ENCODE results near the gene RAB18.
"Not testable (repeated sequence)": the region's sequence is repeated elsewhere in the genome, so short reads cannot be mapped to it uniquely, and the experiment has no call there.

Gene RAB18

DNA sequence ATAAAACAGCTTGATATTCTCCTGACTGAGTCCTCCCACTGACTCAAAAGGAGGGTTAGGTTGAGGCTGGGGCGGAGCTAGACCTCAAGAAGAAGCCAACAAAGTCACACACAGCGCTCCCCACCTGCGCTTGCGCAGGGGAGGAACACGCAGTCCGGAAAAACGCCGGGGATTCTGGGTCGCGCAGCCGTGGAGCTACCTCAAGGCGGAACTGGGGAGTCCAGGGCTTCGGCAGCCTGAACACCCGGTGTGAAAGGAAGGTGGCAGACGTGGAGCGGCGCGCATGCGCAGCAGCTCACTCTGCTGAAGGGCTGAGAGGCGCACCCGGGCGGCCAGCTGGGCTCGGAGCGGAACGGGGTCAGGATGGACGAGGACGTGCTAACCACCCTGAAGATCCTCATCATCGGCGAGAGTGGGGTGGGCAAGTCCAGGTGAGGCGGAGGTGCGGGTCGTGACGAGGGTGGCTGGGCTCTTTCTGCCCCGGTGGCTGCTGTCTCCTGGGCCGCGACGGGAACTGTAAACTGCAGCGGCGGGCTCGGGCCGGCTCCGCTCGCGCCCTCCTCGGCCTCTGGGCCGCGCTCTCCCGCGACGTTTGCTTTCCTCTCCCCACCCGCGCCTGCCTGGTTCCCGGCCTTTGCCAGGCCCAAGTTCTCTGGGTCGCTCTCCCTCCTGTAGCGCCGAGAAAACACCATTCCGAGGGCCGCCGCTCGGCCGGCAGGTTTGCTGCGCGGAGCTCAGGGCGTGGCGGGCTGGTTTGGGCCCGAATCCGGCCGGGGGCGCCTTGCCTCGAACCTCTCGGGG, at the start of gene RAB18:
Gene RAB18, plus strand, starts transcription at position 298 of the 801 bp plus-strand sequence. Its CDS starts 66 bp downstream, at position 364.
- DNase-seq = peak; percentile 99

DNA sequence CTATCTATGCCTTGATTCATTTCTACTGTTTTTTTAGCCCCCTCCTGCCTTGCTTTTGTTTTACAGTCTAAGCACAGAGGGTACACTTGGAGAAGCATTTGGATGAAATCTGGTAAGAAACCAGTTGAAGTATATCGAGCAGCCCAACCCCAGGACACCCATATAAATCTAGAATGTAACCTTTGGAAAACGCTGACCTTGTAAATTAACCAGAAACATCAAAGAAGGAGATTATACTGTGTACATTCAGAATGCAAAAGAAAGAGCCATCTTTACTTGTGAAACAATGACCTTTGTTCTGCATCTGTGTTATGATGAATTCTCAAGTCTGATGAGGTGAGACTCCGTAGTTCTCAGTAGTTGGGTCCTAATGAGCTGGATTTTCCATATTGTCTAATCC, 49.3 kb upstream of the RAB18 start:
- no peak for DNase-seq

DNA sequence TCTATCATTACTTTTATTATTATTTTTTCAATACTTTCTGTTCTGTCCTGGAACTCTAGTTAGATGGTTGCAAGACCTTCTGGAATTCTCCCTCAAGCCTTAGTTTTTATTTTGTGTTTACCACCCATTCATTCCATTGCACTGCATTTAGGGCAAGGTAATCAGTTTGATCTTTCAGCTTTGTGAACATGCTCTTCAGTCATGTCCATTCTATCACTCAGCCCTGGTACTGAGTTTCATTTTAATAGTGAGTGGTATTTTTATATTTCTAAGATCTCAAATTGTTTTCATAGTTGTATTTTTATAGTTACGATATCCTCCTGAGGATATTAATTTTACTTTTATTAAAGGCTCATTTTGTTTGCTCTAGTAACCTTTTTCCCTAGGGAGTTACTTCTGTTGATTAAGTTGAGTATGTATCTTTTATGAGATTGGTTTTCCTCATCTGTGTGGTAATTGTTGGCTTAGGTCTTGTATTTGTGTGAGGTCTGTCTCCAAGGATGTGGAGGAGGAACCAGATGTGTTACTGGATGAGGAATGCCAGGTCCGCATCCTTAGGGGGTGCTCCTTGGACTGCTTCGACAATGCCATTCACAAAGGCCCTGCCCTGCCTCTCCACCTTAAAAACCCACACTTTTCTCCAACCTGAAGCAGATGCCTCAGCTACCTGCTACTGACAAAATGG, 46.7 kb upstream of the RAB18 start:
- no peak for DNase-seq

DNA sequence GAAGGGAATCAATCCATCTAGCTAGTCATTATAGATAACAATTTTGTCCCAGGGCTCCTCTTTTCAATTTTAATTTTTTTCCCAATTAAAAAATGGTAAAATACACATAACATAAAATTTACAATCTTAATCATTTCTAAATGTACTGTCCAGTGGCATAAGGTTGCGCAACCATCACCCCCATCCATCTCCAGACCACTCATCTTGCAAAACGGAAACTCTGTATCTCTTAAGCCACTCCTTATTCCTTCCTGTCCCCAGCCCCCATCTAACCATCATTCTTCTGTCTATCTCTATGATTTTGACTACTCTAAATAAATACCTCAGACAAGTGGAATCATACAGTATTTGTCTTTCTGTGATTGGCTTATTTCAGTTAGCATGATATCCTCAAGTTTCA, 46.1 kb upstream of the RAB18 start:
- DNase-seq = no peak

DNA sequence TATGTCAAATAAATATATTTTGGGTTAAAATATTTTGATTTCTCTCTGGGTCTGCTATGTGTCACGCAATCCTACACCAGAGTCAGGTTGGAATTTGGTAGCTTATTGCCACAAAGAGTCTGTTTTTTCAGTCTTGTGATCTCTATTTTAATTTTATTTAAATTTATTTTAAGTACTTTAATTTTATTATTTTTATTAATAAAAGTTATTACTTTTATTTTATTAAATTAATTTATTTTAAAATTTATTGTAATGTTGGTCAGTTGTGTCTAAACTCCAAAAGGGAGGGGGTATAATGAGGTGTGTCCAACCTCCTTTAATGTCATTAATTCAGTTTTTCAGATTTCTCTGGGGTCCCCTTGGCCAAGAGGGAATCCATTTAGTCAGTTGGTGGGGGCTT, 42.8 kb upstream of the RAB18 start:
- no peak for DNase-seq

DNA sequence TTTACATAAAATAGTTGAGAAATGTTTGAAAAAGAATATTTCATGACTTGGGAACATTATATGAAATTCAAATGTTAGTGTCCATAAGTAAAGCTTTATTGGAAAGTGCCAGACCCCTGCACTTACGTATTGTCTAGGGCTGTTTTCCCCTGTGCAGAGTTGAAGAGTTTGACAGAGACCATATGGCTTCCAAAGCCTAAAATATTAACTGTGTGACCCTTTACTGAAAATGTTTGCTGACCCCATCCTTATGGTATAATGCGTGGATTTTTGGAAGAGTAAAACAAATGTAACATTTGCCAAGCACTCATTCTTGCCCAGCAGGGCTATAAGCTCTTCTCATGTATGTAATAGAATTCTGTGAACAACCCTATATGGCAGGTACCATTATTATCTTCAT, 40.1 kb upstream of the RAB18 start:
- DNase-seq = no peak

DNA sequence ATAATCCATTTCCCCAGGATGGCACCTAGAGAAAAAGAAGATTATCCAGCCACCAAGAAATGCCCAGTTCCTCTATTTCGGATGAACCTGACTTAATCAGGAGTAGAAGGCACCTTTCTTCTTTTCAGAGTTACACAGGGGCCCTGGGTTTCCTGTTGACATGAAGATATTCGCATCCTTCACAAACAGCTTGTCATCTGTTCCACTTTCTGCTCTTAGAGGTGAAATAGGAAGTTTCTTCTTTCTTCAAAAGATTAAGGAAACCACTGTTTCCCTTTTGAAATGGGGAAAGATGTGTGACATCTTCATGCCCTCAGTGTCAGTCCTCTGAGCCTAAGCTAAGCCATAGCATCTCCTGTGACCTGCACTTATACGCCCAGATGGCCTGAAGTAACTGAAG, 39.1 kb upstream of the RAB18 start:
- DNase-seq = peak in 1 of 2 donors; percentile 41

DNA sequence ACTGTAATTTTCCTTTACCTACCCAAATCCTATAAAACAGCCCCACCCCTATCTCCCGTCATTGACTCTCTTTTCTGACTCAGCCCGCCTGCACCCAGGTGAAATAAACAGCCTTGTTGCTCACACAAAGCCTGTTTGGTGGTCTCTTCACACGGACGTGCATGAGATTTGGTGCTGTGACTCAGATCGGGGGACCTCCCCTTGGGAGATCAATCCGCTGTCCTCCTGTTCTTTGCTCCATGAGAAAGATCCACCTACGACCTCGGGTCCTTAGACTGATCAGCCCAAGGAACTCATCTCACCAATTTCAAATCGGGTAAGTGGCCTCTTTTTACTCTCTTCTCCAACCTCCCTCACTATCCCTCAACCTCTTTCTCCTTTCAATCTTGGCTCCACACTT, 38.5 kb upstream of the RAB18 start:
- DNase-seq = not testable (repeated sequence)

DNA sequence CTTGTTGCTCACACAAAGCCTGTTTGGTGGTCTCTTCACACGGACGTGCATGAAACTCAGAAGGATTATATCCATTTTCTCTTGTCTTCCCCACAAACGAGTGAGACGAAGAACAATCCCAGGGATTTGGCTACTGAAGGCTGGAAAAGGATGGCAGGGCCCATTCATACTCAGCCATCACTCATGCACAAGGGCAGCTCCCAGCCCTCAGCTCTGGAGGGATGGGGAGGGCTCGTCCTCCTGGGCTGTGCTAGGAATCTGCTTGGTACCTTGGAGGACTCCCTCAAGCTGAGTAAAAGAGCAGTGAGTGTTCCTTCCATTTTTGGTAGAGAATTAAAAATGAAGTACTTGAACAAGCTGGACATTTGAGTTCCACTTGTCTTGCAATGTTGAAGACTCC, 33.2 kb upstream of the RAB18 start:
- DNase-seq = no peak

DNA sequence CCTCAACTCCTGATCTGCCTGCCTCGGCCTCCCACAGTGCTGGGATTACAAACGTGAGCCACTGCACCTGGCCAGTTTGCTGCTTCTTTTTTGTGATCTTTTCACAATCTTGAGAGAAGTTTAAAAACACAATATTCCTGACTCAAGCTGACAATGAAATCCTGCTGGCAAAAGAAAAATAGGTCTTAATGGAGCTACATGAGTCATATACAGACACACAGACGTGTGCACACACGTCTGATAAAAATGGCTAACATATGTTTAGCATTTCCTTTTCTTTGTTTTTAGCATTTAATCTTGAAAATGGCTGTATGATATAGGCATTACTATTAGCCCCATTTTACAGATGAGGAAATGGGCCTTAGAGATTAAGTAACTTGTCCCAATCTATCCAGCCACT, 29.4 kb upstream of the RAB18 start:
- no peak for DNase-seq

DNA sequence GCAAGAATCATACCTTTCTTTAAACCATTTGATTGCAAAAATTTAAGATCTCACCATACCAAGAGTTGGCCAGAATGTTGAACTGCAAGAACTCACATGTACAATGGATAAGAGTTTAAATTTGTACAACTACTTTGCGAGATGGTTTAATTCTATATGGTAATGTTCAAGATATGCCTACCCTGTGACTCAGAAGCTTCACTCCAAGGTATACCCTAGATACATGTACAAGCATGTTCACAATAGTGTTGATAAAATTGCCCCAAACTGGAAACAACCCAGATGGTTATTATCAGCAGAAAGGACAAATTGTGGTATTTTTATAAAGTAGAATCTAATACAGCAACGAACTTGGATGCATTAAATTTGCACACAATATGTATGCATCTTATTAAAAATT, 25.1 kb upstream of the RAB18 start:
- DNase-seq = no peak

DNA sequence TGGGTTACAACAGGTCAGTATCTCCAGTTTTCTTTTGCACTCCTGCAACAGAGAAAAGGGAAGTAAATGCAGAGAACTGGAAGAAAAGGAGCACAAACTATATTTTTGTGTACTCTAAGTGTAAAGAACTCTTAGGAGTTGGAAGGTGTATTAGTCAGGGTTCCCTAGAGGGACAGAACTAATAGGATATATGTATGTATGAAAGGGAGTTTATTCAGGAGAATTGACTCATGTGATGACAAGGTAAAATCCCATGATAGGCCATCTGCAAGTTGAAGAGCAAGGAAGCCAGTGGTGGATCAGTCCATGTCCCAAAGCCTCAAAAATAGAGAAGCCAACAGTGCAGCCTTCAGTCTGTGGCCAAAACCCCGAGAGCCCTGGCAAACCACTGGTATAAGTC, 22.6 kb upstream of the RAB18 start:
- no peak for DNase-seq

DNA sequence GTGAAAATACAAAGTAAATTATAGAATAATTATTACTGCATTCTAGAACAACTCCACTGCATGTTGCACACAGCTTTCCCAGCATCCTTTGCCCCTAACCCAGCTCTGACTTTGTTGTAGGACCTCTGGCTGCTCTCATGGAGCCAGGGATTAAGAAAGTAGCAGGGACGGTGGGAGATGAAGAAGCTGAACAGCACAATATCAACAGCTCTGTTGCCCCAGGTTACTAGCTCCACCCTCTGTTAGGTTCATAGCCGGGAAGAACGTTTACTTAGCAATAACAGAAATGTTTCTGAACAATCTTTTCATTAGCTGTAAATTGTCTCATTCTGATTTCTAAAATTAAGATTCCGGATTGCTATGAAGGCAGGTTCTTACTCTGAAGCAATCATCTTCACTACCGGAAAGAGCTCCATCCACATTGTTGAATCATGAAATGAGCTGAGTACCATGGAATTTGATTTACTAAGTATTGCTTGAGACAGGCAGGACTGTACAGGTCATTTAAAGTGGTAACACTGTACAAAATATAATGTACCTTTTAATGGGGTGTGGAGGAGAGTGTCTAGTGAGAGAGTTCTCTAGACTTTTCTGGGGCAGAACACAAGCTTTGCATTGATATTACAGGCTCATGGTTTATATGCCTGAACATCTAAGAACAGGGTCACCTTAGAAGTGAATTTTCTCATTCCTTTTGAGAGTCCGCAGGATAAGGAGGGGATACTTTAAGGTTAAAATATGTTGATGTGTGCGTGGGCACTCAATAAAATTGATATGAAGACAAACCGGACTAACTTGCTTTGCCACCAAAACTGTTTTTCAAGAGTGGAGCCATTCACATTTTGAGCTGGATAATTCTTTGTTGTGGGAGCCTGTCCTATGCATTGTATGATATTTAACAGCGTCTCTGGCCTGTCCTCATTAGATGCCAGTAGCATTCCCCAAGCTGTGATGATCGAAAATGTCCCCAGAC, 20.8 kb upstream of the RAB18 start:
- no peak for DNase-seq

DNA sequence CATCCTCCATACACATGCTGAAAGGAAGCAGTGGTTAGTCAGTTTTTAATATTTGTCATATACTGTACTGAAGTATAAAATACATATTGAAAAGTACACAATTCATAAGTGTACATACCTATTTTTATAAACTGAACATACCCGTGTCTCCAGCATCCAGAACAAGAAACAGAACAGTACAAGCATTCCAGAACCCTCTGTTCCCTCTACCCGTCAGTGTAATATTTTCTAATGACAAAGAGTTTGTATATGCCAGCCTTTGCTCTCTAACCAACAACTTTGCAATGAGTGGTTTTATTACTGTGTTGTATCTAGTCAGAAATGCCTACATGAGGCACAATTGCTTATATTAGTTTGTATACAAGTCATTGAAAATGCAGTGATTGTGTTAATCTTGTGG, 18.7 kb upstream of the RAB18 start:
- no peak for DNase-seq

DNA sequence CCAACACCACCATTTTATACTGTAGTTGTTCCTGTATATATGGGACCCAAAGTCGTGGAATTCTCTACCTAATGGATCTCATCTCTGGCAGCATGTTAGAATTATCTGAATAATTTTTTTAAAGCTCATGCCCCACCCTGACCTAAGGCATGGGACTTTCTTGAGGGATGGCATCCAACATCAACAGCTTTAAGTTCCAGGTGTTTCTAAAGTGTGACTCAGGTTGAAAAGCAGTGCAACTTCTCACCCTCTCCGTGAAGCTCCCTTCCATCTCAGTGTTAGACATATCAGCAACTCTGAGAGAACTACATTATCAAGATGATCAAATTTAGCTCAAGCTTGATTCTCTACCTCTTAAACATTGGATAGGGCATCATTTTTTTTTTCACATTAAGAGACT, 18.1 kb upstream of the RAB18 start:
- no peak for DNase-seq

DNA sequence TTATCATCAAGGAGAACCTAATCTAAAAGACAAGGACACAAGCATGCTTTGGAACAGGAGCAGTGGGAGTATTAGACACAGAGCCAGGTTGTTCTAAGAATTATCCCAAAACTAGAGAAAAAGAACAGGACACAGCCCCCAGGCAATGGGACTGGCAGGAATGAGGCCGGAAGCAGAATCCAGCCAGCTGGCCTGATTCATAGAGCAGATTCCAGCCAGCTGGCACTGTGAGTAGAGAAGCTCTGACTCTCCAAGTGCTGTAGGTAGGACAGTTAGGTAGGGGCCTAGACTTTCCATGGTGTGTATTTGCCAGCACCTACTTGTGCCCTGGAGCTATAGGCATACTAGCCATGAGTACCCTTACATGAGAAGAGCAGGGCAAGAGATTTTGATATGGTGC, 13.3 kb upstream of the RAB18 start:
- no peak for DNase-seq

DNA sequence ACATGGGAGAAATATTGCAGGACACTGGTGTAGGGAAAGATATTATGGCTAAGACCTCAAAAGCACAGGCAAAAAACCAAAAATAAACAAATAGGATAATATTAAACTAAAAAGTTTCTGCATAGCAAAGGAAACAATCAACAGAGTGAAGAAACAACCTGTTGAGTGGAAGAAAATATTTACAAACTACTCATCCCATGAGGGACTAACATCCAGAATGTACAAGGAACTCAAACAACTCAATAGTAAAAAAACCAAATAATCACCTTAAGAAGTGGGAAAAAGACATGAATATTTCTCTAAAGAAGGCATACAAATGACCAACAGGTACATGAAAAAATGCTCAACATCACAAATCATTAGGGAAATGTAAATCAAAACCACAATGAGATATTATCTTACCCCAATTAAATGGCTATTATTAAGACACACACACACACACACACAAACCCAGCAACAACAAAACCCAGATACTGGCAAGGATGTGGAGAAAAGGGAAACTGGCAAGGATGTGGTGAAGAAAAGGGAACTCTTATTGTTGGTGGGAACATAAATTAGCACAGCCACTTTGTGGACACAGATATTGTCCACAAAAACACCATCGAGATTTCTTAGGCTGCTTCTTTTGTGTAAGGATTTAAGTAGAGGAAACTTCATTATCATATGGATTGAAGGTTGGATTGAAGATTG, 9.8 kb upstream of the RAB18 start:
- no peak for DNase-seq

DNA sequence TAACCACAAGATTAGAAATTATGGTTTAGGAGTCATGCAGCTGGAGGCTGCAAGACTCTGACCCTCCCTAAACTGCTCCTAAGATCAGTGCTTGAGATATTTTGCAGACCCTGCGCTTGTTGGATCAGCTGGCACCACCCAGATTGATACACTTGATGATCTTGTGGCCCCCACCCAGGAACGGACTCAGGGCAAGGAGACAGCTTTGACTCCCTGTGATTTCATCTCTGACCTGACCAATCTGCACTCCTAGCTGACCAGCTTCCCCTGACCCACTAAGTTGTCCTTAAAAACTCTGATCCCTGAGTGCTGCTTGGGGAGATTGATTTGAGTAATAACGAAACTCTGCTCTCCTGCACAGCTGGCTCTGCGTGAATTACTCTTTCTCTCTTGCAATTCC, 8.0 kb upstream of the RAB18 start:
- DNase-seq = no peak

DNA sequence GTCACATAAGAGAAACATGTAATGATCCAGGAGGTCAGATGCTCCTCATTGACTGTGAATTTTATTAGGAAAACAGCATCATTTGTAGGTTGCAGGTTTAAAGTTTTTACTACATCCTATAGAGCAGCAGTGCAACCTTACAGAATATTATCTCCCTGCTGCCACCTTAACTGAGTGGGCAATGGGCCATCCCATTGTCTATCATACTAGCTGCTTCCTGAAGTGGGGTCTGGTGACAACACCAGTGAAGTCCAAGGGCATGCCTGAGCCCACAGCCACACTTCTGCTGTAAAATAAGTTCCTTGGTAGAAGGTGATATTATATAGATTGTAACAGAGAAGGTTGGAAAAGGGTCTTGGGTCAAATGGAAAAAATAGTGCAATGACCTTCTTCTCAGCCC, 4.0 kb upstream of the RAB18 start:
- no peak for DNase-seq

DNA sequence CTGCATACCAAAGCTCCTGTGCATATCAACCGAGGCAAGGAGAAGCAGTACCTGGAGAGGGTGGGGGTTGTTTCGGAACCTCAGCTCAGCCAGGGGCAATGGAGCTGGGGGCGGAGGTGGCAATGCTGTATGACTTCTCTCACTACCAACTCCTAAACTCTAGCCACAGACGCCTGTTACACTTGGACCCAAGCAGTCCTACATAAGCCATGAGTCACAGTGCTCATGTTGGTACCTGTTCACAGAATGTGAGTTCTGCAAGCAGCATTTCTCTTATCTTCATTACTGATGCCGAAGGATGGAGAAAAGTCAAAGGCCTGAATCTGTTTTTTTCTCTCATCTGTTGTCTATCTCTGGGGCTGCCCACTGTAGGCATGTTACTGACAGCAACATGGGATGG, 3.2 kb upstream of the RAB18 start:
- no peak for DNase-seq

DNA sequence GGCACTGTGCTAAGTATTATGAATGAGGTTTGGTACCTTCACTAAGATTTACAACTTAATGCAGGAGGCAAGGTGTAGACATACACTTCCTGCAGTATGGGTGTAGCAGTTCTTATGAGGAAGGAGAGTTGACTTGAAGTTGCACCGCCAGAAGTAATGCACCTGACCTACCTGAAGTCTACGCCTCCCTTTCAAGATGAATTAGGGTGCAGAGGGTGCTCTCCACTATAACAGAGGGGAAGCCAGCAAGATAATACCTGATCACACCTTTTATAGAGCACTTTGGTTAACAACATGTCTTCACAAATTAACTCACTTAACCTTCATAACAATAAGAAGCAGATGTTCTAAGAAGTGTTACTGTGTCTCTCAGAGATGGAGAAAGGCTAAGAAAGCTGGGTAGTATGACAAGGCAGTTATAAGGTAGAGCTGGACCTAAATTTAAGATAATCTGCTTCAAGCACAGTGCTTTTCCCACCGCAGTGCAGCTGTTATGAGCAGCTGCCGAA, 552 bp upstream of the RAB18 start:
- DNase-seq = no peak

DNA sequence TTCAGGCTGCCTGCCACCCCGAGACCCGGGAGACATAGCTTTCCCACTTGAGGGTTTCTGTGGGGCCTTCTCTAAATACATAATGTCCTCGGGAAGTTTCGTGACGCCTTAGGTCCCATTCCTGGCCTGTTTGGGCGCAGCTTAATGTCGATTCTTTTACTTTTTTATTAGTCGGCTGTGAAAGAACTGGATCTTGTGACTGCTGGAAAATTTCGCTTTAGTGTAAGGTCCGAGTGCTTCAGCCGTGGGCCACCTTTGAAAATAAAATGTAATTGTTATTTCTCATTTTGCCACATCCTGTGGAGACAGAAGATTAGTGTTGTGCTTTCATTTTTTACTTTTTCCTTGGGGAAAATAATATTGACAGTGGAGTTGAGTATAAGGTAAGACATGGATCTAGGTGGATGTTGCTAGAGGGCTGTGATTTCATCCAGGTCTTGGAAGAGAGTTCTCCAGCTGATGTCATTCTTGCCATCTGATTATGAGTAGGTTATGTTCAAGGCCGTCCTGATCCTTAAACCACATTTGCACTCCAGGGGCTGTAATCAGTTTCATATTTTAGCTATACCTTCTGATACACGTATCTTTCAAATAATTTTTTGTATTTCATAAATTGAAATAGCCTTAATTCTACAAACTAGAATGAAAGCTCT, 830 bp downstream of the RAB18 start:
- no peak for DNase-seq
